Mesodermal cell (in vitro differentiated cells): ENCODE measurements around the gene RTN4R.

ENCODE experiments used
- H3K27ac ChIP-seq: 2 replicates; pipeline ENCODE4 v1.7.0; 2013; ENCODE audit warnings: mild to moderate bottlenecking, low read depth, low read length, moderate library complexity; ENCODE audit not compliant: severe bottlenecking
- H3K36me3 ChIP-seq: 2 replicates; pipeline ENCODE4 v1.7.1; 2013; ENCODE audit warnings: mild to moderate bottlenecking, low read length, moderate library complexity; ENCODE audit not compliant: control insufficient read depth, insufficient read depth
- H3K4me1 ChIP-seq: one replicate; pipeline ENCODE4 v1.7.1; 2013; ENCODE audit warnings: mild to moderate bottlenecking, low read length; ENCODE audit not compliant: insufficient read depth, control insufficient read depth, poor library complexity, severe bottlenecking
- H3K4me3 ChIP-seq: 2 replicates; pipeline ENCODE4 v1.7.0; 2013; ENCODE audit warnings: low read length, control low read depth, mild to moderate bottlenecking; ENCODE audit not compliant: insufficient read depth, poor library complexity, severe bottlenecking; ENCODE audit errors: extremely low read depth
- H3K9me3 ChIP-seq: 2 replicates; pipeline ENCODE4 v1.7.1; 2013; ENCODE audit warnings: mild to moderate bottlenecking, low read length, moderate library complexity; ENCODE audit not compliant: control insufficient read depth
- WGBS, 2 experiments: methylation state at CpG; one replicate each; pipeline ENCODE4 v1.1.5; 2013; ENCODE audit warnings: missing lambda C conversion rate in 2 of 2; ENCODE audit not compliant: insufficient coverage in 2 of 2; 5-methylcytosine and 5-hydroxymethylcytosine counted together

RTN4R gene

GRCh38 chr22:20199413-20199842 lies 68.7 kb downstream of the RTN4R start:
- no peaks in the 10 kb centered on the region for H3K36me3 ChIP-seq
- no peak overlapping the region for H3K4me3 ChIP-seq
- 86 to 94% methylated on average over 1 of the region's 1 CpG for WGBS, 2 experiments
- H3K9me3 ChIP-seq = no peaks in the 10 kb centered on the region
- peaks cover 10% of the 10 kb centered on the region for H3K4me1 ChIP-seq
- no peak overlapping the region for H3K27ac ChIP-seq

GRCh38 chr22:20198557-20199319 lies 69.4 kb downstream of the RTN4R start:
- Histone ChIP-seq H3K9me3 (no peaks in the 10 kb centered on the region), H3K27ac (no peak overlapping the region), H3K4me3 (no peak overlapping the region), H3K36me3 (no peaks in the 10 kb centered on the region), H3K4me1 (peaks cover 3% of the 10 kb centered on the region)
- 84 to 88% methylated on average over 5 to 7 of the region's 10 CpGs for WGBS, 2 experiments

- no peak overlapping the region for H3K27ac ChIP-seq
- 80 to 87% methylated on average over 17 of the region's 18 CpGs for WGBS, 2 experiments
- no peak overlapping the region for H3K4me3 ChIP-seq
Observed at GRCh38 chr22:20197407-20198030, 70.6 kb downstream of the RTN4R start.

GRCh38 chr22:20196094-20196842 lies 71.8 kb downstream of the RTN4R start:
- Histone ChIP-seq H3K4me1 (no peaks in the 10 kb centered on the region), H3K9me3 (no peaks in the 10 kb centered on the region), H3K4me3 (no peak overlapping the region), H3K27ac (no peak overlapping the region), H3K36me3 (no peaks in the 10 kb centered on the region)
- 84 to 85% methylated on average over 18 to 19 of the region's 19 CpGs for WGBS, 2 experiments

More at GRCh38 chr22:20197407-20198030, 70.6 kb downstream of the RTN4R start:
- Histone ChIP-seq H3K4me1 (no peaks in the 10 kb centered on the region), H3K9me3 (no peaks in the 10 kb centered on the region), H3K36me3 (no peaks in the 10 kb centered on the region)

GRCh38 chr22:20194681-20195593 lies 73.2 kb downstream of the RTN4R start:
- WGBS, 2 experiments = 71 to 79% methylated on average over 12 of the region's 15 CpGs
- H3K4me3 ChIP-seq = no peak overlapping the region
- H3K4me1 ChIP-seq = no peaks in the 10 kb centered on the region
- no peak overlapping the region for H3K27ac ChIP-seq
- no peaks in the 10 kb centered on the region for H3K9me3 ChIP-seq
- H3K36me3 ChIP-seq = no peaks in the 10 kb centered on the region

GRCh38 chr22:20193761-20194494 lies 74.2 kb downstream of the RTN4R start:
- Histone ChIP-seq H3K4me1 (no peaks in the 10 kb centered on the region), H3K4me3 (no peak overlapping the region), H3K27ac (no peak overlapping the region), H3K36me3 (no peaks in the 10 kb centered on the region), H3K9me3 (no peaks in the 10 kb centered on the region)
- 81 to 87% methylated on average over 13 to 15 of the region's 17 CpGs for WGBS, 2 experiments

GRCh38 chr22:20192972-20193760 lies 75.0 kb downstream of the RTN4R start:
- Histone ChIP-seq H3K36me3 (no peaks in the 10 kb centered on the region), H3K4me1 (no peaks in the 10 kb centered on the region), H3K27ac (no peak overlapping the region), H3K4me3 (no peak overlapping the region), H3K9me3 (no peaks in the 10 kb centered on the region)
- WGBS, 2 experiments = 79 to 81% methylated on average over 19 to 20 of the region's 20 CpGs

GRCh38 chr22:20192293-20192971 lies 75.7 kb downstream of the RTN4R start:
- 93 to 97% methylated on average over 6 to 8 of the region's 10 CpGs for WGBS, 2 experiments
- H3K4me3 ChIP-seq = no peak overlapping the region
- H3K4me1 ChIP-seq = no peaks in the 10 kb centered on the region
- H3K9me3 ChIP-seq = no peaks in the 10 kb centered on the region
- H3K27ac ChIP-seq = no peak overlapping the region
- no peaks in the 10 kb centered on the region for H3K36me3 ChIP-seq

- no peak overlapping the region for H3K27ac ChIP-seq
- 88 to 95% methylated on average over 5 to 7 of the region's 8 CpGs for WGBS, 2 experiments
- H3K4me3 ChIP-seq = no peak overlapping the region
- H3K36me3 ChIP-seq = no peaks in the 10 kb centered on the region
- no peaks in the 10 kb centered on the region for H3K4me1 ChIP-seq
- H3K9me3 ChIP-seq = no peaks in the 10 kb centered on the region
Observed at GRCh38 chr22:20191803-20192202, 76.3 kb downstream of the RTN4R start.
